NCI-H1092 (cell line): Measurements from ENCODE around the gene PI4K2B.
"Not testable (repeated sequence)": the region's sequence is repeated elsewhere in the genome, so short reads cannot be mapped to it uniquely, and the experiment has no call there.

Source experiments
- DNase-seq: peaks from one replicate; lab custom pipeline; 2025; lab: John Stamatoyannopoulos, UW

The PI4K2B gene

GRCh38 chr4:25233737-25234389 is at the start of gene PI4K2B:
TSS of gene PI4K2B (plus strand) at chr4:25234033. CDS start at chr4:25234164, 131 bp downstream.
- DNase-seq: peak; percentile 82

GRCh38 chr4:25184056-25184455 is 49.8 kb upstream of the PI4K2B start:
- no peak for DNase-seq

GRCh38 chr4:25190407-25190806 is 43.4 kb upstream of the PI4K2B start:
- DNase-seq: no peak

GRCh38 chr4:25198713-25199112 is 35.1 kb upstream of the PI4K2B start:
- no peak for DNase-seq

- DNase-seq: no peak
Measured at GRCh38 chr4:25207997-25208396, 25.8 kb upstream of the PI4K2B start.

- no peak for DNase-seq
Measured at GRCh38 chr4:25209702-25210101, 24.1 kb upstream of the PI4K2B start.

GRCh38 chr4:25211721-25212120 is 22.1 kb upstream of the PI4K2B start:
- no peak for DNase-seq

- DNase-seq: no peak
Measured at GRCh38 chr4:25212822-25213221, 21.0 kb upstream of the PI4K2B start.

- DNase-seq: no peak
Measured at GRCh38 chr4:25213347-25213979, 20.4 kb upstream of the PI4K2B start.

GRCh38 chr4:25214750-25215149 is 19.1 kb upstream of the PI4K2B start:
- DNase-seq: not testable (repeated sequence)

- DNase-seq: no peak
Measured at GRCh38 chr4:25215511-25215910, 18.3 kb upstream of the PI4K2B start.

- no peak for DNase-seq
Measured at GRCh38 chr4:25221377-25221776, 12.5 kb upstream of the PI4K2B start.

GRCh38 chr4:25223802-25224375 is 9.9 kb upstream of the PI4K2B start:
- DNase-seq: no peak

GRCh38 chr4:25229804-25230203 is 4.0 kb upstream of the PI4K2B start:
- no peak for DNase-seq

GRCh38 chr4:25233194-25233593 is 639 bp upstream of the PI4K2B start:
- no peak for DNase-seq

GRCh38 chr4:25234390-25235370 is 847 bp downstream of the PI4K2B start:
- no peak for DNase-seq

GRCh38 chr4:25235401-25235800 is 1.6 kb downstream of the PI4K2B start:
- no peak for DNase-seq

- DNase-seq: not testable (repeated sequence)
Measured at GRCh38 chr4:25236030-25236429, 2.2 kb downstream of the PI4K2B start.

- DNase-seq: no peak
Measured at GRCh38 chr4:25236971-25237370, 3.1 kb downstream of the PI4K2B start.

- no peak for DNase-seq
Measured at GRCh38 chr4:25238052-25238451, 4.2 kb downstream of the PI4K2B start.

- DNase-seq: not testable (repeated sequence)
Measured at GRCh38 chr4:25239528-25239927, 5.7 kb downstream of the PI4K2B start.

GRCh38 chr4:25240754-25241210 is 6.9 kb downstream of the PI4K2B start:
- DNase-seq: not testable (repeated sequence)
